Measurements from ENCODE around the gene PRR18. TPM values are rescaled to one million over a fixed set of nuclear protein-coding genes. Genes with fewer than 3 reads are reported as not detected.

PRR18 gene
- total and polyA plus RNA-seq, 2 of the 8 experiments (the other 6 are each of a cell fraction or from before 2014, with no cell fraction given), result 0.08 to 0.19 TPM

GRCh38 chr6:166278579-166279392 lies 29.4 kb downstream of the PRR18 start (continued):
- TF ChIP-seq MAFK (IDR thresholded peaks at IDR 0.05; ENCODE audit: low read depth, low read length) (no peak), KDM5A (IDR thresholded peaks at IDR 0.05; ENCODE audit: low read length) (no peak)

All from H1 (cell line).